GM19239 (cell line): ENCODE results near the gene ZNF277.
A peak's percentile ranks its signal among the peaks of the same experiment; 100 is the strongest.
"Not testable (repeated sequence)": the region's sequence is repeated elsewhere in the genome, so short reads cannot be mapped to it uniquely, and the experiment has no call there.

ENCODE experiments used
- DNase-seq: peaks from one replicate; pipeline ENCODE4 v3.0.0; 2011; ENCODE audit warnings: low spot score; ENCODE audit not compliant: insufficient read length
- FAIRE-seq: peaks from 2 replicates; lab custom pipeline; 2011; peaks lifted over from hg19 to GRCh38; lab: Jason Lieb, UNC

The ZNF277 gene

DNA sequence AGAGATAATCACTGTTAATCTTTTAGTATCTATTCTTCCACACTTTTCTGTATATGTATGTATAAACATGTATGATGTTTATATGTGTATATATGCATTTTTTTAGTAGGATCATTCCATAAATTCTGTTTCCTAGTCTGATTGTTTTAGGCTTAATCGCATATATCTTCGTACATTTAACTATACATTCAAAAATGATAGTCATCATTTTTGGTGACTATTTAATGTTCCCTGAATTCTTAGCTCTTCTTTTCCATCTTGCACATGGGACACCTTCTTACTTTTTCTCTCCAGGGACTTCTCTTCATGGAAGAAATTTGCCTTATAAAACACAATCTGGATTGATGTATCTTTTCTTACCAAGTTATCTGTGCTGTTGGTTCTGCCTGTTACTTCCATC is 42.1 kb downstream of the ZNF277 start:
- DNase-seq (no peak), FAIRE-seq (no peak)

DNA sequence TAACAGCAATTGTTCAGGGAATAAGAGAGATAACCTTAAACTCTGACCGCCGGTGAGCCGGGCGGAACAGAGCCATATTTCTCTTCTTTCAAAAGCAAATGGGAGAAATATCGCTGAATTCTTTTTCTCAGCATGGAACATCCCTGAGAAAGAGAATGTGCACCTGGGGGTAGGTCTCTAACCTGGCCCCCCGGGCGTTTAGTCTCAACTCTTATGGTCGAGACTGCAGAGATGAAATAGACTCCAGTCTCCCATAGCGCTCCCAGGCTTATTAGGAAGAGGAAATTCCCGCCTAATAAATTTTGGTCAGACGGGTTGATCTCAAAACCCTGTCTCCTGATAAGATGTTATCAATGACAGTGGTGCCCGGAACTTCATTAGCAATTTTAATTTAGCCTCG is 43.5 kb downstream of the ZNF277 start:
- not testable (repeated sequence) for FAIRE-seq

DNA sequence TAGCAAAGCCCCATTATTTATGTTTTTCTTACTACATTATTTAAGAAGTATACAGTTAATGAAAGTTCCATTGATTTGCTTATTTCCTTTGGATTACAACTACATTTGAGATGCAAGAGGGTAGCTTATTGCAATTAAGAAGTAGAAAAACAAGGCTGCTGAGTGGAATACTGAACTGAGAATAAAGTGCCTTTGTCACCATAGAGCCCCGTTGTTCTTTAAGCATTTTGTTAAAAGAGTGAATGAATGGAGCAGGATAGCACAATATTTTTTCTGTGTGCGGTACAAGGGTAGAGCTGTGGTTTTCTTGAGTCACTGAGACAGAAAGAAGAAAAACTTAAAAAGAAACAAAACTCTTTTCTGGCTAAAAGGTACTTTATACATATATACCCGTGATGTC is 45.6 kb downstream of the ZNF277 start:
- FAIRE-seq (no peak), DNase-seq (no peak)

More for the DNA sequence above, 43.5 kb downstream of the ZNF277 start:
- not testable (repeated sequence) for DNase-seq

DNA sequence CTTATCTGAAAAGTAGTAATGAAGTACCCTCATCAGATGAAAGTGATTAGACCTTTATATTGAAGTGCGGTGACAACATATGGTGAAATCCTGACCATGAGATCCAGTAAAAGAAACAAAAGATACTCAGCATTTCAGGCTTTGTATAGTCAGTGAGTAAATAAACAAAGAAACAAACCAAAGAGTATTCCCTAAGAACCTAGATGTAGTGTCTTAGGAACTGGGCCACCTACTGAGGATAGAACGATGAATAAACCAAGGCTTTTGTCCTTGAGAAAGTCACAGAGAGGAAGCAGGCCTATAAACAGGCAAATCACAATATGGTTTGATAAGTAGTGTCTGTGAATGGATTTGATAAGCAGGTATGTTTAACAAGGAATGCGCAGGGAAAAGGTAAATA is 46.2 kb downstream of the ZNF277 start:
- FAIRE-seq (no peak), DNase-seq (no peak)

DNA sequence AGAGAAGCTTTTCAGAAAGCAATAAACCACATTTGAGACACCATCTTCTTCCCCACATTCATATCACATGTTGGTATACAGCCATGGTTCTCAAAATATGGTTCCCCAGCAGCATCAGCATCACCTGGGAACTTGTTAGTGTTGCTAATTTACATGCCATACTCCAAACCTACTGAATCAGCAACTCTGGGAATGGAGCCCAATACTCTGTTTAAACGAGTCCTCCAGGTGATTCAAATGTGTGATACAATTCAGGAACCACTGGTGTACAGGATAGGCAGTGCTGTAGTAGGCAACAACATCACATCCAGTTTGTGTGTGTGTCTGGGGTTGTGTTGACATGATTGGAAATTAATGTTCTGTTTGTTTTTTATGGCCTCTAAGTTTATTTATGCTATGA is 47.7 kb downstream of the ZNF277 start:
- no peak for DNase-seq
- peak; percentile 56 for FAIRE-seq

DNA sequence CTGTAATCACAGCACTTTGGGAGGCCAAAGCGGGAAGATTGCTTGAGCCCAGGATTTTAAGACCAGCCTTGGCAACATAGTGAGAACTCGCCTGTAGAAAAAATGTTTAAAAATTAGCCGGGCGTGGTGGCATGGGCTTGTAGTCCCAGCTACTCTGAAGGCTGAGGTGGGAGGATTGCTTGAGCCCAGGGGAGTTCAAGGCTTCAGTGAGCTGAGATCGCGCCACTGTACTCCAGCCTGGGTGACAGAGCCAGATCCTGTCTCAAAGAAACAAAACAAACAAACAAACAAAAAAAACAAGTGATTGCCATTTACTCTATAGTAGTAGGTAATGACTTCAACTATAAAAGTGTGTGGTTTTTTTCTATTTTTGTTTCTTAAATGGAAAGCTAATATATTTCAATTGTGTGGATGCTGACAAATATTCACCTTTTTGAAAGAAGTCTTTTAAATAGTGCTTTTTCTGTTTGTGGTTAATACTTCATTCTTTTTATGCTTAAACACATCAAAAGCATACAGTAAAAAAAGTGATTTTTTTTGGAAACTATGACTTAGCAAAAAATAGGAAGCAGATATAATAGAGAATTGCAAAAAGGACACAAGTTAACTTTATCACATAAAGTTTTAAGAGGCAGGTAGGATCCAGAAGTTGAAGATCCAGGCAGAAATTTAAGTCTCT is 48.4 kb downstream of the ZNF277 start:
- no peak for FAIRE-seq
- no peak for DNase-seq

DNA sequence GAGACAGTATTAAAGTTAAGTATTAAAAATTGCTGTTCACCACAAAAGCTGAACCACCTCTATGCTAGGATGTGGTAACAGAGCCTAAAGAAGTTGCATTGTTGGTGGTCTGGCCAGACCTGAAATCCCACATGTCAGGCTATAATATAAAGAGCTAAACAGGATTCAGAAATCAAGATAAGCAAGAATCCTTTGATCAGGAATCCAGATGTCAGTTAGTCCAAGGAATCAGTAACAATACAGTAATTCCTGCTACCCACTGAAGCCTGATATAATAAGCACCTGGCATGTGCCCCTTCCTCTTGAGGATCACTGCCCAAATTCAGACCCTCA is 48.9 kb downstream of the ZNF277 start:
- FAIRE-seq (no peak), DNase-seq (no peak)

DNA sequence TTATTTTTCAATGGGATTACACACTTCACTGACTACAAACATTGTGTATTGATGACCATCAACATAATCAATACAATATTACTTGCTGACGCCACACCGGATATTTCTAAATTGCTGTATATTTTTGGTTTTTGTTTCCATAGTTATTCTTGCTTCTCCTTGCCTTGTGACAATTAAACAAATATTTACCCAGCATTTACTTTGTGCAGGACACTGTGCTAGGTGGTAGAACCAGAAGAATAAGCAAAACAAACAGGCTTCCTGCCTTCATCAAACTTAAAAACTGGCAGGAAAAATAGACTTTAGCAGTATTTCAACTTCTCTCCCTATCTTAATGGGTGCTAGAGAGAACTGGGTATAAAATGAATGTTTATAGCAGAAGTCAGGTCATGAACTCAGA is 50.6 kb downstream of the ZNF277 start:
- no peak for FAIRE-seq
- DNase-seq, result no peak

DNA sequence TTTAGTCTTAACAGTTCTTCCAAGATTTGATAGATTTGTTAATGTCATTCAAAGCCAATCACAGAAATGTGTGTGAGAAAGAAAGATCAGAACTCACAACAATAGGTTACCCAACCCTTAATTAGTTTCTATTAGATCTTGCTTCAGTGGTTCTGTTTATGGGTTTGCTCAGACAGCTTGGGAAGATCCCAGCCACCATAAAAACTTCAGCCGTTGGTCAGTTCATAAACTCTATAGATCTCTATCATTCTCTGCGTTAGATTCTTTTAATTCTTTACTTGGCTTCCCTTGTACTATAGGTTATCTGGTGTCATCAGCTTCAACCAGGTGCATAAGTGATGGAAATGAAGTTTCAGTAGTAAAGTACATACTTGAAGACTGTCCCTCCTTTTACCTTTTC is 54.4 kb downstream of the ZNF277 start:
- FAIRE-seq (no peak), DNase-seq (no peak)

DNA sequence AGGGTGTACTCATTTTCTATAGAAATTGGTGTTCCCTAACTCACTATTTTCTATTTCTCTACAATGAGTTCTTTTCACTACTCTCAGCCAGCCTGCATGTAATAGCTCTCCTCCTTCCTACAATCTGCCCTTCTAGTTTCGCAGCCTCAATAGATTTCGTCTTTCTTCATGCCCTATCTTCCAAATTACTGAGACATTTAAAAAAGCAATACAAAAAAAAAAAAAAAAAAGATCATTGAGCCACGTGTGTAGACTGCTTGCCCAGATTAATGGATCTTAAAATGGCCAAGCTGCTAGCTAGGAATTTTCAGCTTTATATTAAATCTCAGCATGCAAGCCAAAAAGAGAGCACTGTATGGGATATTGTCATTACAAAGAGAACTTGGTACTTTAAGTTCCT is 55.5 kb downstream of the ZNF277 start:
- no peak for DNase-seq
- no peak for FAIRE-seq

DNA sequence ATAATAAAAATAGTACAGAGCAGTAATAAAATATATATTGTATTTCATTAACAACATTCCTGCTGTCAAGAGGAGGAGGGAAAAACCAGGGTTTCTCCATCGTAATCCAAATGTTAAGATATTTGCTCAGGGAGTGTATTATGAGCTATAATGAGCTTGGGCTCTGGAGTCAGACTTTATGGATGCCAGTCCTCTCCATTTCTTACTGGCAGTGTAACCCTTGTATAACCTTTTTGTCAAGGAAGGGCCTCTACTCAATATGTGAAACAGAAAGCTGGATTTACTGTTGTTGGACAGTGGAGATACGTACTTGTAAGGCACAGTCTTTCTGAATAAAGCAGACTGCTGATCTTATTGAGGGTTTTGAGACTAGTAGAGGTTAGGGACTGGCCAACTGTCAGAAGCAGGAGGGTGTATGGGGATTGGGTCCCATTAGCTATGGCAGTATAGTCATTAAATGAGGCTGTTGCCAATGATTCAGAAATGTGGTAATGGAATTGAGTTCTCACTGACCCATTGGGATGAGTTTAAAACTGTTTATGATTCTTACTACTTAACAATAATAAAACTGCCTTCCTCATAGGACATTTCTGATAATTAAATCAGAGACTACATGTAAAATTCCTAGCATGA is 56.5 kb downstream of the ZNF277 start:
- DNase-seq, result no peak

DNA sequence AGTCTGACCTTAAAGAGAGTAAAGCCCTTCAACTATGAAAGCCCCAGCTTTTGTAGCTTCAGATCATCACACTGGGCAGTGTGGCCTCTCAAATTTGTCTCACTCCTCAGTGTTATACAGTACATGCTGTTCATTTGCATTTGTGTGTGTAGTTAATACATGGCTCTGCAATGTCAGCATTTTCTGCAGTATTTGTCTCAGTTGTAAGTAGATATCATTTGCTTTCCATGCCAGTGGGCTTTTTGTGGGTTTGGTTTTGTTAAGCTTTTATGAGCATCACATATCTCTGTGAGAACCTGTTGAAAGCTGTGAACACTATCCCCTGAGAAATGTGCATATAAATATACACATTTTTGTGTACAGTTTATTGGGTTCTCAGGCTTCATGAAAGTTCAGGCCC is 57.0 kb downstream of the ZNF277 start:
- DNase-seq (no peak), FAIRE-seq (no peak)

More for the DNA sequence above, 56.5 kb downstream of the ZNF277 start:
- FAIRE-seq, result no peak

DNA sequence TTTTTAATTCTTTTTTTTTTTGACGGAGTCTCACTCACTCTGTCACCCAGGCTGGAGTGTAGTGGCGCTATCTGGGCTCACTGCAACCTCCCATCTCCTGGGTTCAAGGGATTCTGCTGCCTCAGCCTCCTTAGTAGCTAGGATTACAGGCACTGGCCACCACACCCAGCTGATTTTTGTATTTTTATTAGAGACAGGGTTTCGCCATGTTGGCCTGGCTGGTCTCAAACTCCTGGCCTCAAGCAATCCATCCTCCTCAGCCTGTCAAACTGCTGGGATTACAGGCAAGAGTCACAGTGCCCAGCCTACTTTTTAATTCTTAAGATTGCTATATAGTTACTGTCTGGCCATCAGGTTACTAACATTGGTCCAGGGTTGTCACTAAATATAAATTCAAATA is 59.6 kb downstream of the ZNF277 start:
- FAIRE-seq (no peak), DNase-seq (no peak)

DNA sequence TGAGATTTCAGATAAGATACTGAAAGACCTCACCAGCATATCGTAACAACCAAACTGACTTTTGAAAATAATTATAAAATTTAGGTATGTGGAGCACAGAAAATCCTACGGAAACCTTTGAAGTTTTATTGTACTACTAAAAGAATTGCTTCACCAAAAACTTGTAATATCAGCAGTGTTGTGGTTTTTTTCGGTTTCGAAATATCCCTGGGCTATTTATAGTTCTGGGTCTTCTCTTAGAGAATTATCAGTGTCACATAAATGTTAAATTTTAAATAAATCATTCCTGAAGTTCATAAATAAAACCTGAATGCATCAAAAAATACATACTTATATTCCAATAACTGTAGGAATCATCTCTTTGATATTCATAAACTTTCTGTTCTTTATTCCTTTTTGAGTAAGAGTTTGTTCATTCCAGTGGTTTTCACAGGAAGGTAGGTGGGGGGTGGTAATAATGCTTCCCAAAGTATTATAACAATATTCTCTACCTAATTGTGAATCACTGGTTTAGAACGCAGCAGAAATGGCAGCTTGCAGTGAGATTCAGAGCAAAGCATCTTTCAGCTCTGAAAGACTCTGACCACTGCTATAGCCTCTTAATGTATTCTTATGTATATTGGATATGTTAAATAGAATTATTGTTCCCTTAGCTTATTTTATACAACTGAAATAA is 60.2 kb downstream of the ZNF277 start:
- FAIRE-seq (no peak), DNase-seq (no peak)

DNA sequence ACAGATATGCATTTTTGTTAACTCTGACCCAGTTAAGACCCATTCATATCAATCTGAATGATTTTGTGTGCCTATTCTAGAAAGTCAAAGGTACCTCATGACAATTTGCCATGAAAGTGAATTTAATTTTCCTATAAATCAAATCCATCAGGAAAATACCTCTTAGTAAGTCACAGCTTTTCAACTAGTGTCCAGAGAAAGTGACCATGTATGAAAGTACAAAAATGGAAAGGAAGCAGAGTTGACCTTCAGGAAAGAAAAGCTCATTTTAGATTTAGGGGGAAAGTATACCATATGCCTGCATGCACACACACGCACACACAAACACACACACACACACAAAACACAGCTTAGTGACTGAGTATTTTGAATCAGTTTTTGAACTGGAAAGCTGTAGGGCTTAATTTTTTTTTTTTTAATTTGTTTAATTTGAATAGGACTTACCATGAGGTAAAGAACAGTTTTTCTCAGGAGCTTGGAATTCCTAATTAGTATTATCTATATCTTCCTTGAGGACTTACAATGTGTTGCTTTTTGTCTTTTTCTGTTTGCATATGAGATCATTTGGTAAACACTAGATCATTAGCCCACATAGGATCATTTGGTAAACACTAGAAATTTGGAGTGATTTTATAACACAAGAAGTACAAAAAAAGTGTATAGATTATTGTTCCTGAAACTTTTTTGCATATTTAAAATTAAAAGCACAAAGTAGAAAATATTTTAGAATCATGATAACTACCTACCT is 61.6 kb downstream of the ZNF277 start:
- DNase-seq, result no peak

DNA sequence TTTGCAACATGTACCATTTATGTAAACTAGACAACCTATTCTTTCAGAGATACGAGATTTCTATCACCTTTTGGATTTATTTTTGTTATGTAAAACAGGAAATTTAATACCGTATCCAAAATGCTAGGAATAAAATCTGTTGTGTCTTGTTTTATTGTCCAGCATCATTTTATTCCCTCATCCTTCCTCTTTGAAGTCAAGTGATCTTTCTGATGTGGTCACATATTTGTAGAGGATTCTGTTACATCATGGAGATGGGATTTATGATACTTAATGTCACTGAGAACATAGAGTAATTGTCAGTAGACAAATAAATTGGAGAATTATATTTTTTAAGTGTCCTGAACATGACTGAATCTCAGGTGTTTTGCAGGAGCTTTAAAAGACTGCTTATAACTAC is 64.7 kb downstream of the ZNF277 start:
- FAIRE-seq (no peak), DNase-seq (no peak)

More for the DNA sequence above, 61.6 kb downstream of the ZNF277 start:
- no peak for FAIRE-seq

DNA sequence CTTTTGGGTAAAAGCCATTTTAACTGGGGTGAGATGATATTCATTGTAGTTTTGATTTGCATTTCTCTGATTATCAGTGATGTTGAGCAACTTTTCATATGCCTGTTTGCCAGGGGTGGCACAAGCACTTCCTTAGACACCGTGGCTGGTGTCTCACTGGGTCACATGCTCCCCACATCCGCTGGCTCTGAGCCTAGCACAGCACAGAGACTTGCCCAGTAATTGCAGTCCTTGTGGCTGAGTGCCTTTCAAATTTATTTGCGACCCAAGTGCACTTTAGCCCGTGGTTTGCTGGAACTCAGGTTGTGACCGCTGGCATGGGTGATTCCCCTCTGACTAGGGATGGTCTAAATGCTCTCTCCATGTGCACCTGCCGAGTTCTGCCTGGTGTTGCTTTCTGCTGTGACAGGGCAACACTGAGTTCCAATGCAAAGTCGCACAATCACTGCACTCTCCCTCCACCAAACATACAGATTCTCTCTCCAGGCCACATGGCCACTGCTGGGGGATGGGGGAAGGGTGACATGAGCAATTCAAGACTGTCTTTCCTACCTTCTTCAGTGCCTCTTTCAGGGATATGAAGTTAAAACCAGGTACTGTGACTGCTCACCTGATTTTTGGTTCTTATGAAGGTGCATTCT is 66.5 kb downstream of the ZNF277 start:
- no peak for DNase-seq
- FAIRE-seq, result no peak

DNA sequence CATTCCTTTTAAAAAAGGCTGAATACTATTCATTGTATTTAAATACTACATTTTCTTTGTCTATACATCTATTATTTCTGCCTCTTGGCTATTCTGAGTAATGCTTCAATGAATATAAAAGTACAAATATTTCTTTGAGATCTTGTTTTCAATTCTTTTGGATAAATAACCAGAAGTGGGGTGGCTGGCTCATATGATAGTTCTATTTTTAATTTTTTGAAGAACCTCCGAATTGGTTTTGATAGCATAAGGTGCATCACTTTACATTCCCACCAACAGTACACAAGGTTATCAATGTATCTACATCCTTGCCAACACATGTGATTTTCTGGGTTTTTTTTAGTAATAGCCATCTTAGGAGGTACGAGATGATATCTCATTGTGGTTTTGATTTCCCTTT is 72.5 kb downstream of the ZNF277 start:
- DNase-seq, result no peak
- no peak for FAIRE-seq

DNA sequence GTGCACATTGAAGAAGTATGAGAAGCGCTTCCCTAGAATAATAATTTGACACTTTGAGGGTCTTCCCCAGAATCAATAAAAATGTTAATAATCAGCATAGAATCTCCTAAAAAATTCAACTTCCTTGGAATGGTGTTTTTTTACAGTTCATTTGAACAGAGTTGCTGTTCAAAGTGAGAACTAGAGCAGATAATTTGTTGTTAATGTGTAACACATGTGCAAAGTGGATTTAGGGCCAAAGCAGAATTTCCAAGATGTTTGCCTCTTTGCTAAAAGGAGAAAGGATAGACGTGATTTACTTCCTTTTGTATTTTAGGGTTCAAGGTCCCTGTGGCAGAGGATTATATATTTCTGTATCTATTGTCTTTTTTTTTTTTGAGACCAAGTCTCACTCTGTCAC is 73.8 kb downstream of the ZNF277 start:
- no peak for FAIRE-seq
- no peak for DNase-seq

DNA sequence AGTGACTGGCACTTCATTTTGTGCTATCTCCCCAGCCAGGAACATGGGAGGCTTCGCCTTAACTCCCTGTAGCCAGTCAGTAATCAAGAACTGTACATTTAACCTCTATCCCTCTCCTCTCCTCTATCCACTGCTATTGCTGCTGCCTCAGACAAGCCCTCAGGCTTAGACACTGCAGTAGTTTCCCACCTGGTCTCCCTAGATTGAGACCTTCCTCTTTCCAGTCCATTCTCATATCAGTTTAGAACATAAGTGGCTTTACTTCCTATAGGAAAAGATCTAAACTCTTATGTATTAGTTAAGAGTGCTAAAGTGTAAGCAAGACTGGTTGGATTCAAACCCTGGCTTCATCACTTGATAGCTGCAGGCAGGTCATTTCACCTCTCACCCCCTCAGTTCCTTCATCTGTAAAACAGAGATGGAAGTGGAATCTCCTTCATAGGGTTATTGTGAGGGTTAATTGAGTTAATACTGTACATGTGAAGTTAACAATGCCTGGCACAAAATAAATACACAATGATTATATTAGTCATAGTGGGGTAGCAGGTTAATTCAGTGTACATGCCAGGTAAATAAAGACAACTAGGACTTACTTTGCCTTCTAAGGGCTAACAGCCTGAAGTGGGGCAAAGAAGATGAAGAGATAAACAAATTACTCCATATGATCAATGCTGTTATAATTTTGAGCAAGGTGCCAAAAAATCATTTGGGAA is 76.1 kb downstream of the ZNF277 start:
- no peak for FAIRE-seq
- no peak for DNase-seq
